HL-60 (cell line): ENCODE measurements around the gene GPR17.

Source experiments
- CTCF ChIP-seq: IDR thresholded peaks from one replicate; pipeline ENCODE4 v1.5.1; 2011; ENCODE audit warnings: low read length, control low read depth, inconsistent platforms; ENCODE audit not compliant: insufficient read depth
- GABPA ChIP-seq: IDR thresholded peaks from 2 replicates; pipeline ENCODE4 v1.6.1; 2012; ENCODE audit warnings: low read depth
- POLR2AphosphoS5 ChIP-seq: IDR thresholded peaks from 2 replicates; pipeline ENCODE4 v1.6.1; 2012; ENCODE audit warnings: low read depth
- REST ChIP-seq: IDR thresholded peaks from 2 replicates; pipeline ENCODE4 v1.6.1; 2012; ENCODE audit warnings: low read depth; ENCODE audit not compliant: insufficient replicate concordance
- SPI1 ChIP-seq: IDR thresholded peaks from 2 replicates; pipeline ENCODE4 v1.6.1; 2012; ENCODE audit warnings: low read depth, mild to moderate bottlenecking, borderline replicate concordance

DNA sequence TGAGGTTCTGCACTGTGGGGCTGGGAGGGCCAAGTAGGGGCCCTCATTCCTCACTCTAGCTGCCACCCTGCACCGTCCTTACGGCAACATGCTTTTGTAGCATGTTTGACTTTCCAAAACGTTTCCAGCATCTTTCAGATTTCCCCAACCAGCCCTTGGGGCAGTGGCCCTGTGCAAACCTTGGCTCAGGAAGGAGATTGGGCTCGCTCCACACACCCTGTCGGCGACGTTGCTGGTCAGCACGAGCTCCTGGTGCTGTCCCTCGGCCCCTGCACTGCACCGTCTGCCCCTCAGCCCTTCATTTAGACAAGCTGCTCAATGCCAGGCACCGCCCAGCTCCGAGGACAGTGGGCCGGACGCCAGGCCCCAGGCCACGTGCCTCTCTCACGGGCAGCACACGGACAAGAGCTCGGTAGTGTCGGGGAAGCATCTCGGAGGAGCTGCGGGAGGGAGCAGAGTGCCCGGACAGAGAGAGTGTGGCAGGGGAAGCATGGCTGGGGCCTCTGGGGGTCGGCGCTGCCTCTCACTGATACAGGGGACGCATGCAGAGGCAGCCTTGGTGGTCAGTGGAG is 6.9 kb downstream of the GPR17 start:
- TF ChIP-seq CTCF (no peak), REST (no peak), SPI1 (no peak), POLR2AphosphoS5 (no peak), GABPA (no peak)
